Astrocyte of the spinal cord (primary cell): ENCODE measurements around the gene TK1.

Source experiments
- DNase-seq: peaks from one replicate; pipeline ENCODE4 v3.0.0; 2011; ENCODE audit warnings: low read depth, low spot score
- H3K4me3 ChIP-seq: 2 replicates; pipeline ENCODE4 v1.5.1; 2011; ENCODE audit warnings: low read depth, mild to moderate bottlenecking, low read length, moderate library complexity
- CTCF ChIP-seq: IDR thresholded peaks from 2 replicates; pipeline ENCODE4 v1.5.1; 2012; ENCODE audit warnings: low read depth, mild to moderate bottlenecking, low read length, inconsistent platforms
- in situ Hi-C: cut with HindIII; loops from 2 replicates; pipeline ENCODE4 v1.10.0; 2017; ENCODE audit warnings: low sequenced_read_pairs

Gene TK1

DNA sequence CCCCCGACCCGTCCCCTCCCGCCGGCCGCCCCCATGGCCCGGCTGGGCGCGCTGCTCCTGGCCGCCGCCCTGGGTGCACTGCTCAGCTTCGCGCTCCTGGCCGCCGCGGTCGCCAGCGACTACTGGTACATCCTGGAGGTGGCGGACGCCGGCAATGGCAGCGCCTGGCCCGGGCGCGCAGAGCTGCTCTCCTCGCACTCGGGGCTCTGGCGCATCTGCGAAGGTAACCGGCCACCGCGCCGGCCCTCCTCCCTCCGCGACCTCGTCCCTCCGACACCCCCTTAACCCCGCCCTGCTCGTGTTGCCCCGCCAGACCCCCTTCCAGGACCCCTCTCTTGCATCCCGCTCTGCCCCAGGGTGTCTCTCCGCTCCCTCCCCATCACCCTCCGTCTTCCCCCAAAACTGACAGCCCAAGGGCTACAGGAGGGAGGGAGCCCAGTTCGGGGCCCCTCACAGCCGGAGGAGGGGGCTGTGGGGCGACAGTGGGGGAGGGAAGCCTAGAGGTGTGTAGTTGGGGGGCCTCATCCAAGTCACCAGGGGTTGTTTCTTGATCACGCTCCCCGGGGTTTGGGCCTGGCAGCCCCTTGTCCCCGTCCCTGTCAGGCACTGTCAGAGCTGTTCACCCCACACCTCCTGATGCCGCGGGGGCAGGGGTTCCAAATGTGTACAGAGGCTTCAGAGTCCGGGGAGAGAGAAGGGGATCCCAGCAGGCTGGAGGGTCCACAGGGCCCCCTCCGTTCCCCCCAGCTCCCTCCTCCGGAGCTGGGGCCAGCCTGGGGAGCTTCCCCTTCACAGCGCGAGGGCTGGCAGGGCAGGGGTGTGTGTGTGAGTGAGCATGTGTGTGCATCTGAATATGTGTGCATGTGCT, 45.4 kb upstream of the TK1 start:
- DNase-seq = no peak

DNA sequence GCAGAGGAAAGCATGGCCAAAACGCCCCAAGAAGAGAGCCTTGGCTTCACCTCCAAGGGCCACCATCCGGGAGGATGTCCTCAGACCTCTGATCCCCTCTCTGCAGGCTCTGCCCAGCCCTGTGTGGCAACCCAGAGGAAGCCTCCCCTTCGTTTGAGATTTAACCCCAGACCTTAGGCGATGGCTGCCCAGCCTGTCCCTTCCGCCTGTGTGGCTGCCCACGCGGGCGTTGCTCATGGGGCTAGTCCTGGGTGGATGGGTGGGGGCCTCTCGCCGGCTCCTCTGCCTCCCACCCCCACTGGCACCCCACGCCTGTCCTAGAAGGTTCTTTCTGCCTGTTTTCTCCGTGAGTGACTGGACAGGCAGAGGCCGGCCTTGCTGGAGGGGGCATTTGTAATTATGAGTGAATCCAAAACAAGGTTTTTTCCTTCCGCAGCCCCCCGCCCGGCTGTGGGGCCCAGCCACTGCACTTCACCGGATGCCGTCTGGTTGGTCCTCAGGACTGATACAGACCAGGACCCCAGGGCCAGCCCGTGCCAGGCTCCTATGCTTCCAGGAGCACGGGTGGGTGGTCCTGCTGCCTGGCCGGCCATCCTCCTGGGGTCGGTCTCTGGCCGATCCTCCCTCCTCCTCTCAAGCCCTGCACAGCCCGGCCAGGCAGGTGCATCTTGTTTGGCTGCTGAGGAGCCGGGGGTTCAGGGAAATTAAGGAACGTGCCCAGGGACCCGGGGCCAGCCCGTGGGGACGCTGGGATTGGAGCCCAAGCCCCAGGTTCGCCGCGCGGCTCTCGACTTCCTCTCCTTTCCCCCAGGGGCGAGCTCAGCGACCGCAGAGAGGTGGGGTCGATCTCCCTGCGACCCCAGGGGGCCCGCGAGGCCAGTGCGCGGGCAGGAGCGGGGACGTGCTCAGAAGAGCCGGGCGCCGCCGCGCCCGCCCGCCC, 44.4 kb upstream of the TK1 start, which contains the start of gene TMEM235:
TSS of gene TMEM235 (plus strand) at position 636 of the 940 bp plus-strand sequence. CDS start 393 bp downstream, outside the sequence.
- no peak for TF ChIP-seq CTCF
- in situ Hi-C loops = no loop called here
- H3K4me3 ChIP-seq = no peak within 1 kb of the TSS
- no peak for DNase-seq

More for the DNA sequence above, 45.4 kb upstream of the TK1 start:
- H3K4me3 ChIP-seq = no peak overlapping the region
- no peak for TF ChIP-seq CTCF
- in situ Hi-C loops = no loop called here

DNA sequence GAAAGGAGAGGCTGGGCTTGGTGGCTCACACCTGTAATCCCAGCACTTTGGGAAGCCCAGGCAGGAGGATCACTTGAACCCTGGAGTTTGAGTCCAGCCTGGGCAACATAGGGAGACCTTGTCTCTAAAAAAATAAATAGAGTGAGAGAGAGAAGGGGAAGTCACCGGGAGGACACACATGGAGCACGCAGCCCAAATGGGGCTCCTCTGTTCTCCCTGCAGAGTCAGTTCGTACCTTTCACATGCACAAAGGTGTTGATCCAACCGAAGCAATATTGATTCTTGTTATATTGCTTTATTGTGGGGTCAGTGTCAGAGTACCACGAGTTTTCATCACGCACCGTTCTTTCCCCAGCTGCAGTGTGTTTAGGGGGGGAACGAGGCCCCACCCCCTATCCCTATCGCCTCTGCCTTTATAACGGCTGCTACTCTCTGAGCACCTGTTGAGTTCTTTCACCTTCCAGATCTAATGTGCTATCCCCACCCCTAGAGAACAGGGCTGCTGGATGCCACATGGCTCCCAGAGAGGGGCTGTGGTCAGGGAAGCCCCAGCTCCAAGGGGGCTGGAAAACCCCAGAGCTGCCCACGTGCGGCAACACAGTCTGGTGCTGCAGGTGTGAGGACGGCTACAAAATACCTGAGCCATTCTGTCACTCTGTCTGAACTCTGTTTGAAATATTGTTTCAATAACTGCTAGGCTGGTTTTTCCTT, 43.6 kb upstream of the TK1 start:
- no peak overlapping the region for H3K4me3 ChIP-seq
- no peak for TF ChIP-seq CTCF
- DNase-seq = no peak
- in situ Hi-C loops = no loop called here

DNA sequence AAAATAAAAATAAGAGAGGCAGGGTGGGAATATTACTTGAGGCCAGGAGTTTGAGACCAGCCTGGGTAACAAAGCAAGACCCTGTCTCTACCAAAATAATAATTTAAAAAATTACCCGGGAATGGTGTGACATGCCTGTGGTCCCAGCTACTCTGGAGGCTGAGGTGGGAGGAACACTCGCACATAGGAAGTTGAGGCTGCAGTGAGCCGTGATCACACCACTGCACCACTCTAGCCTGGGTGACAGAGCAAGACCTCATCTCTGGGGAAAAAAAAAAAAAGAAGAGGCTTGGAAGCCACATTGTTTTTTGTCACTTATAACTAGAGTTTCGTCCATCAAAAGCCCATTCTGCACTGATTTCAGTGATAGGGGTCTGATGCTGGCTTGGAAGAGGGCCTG, 41.3 kb upstream of the TK1 start:
- in situ Hi-C loops = no loop called here
- no peak for DNase-seq
- TF ChIP-seq CTCF = no peak
- H3K4me3 ChIP-seq = no peak overlapping the region

DNA sequence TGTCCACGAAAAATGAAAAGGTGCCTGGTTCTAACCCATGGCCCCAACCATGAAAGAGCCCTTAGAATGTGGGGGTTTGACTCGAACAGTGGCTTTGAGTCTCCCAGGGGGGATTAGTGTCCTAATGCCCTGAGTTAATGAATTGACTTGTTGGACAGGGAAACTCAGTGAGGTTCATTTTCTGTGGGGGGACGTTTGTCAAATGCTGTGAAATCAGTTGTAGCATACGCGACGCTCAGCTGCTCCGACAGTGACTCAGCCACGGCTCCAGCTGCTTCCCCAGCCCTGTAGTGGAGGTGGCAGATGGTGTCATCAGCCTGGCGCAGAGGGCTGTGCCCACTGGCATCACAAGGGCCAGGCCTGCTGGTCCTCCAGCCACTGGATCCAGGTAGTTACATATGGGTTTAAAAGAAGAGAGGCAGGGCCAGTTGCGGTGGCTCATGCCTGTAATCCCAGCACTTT, 40.6 kb upstream of the TK1 start:
- in situ Hi-C loops = no loop called here
- H3K4me3 ChIP-seq = no peak overlapping the region

More for the DNA sequence above, 40.6 kb upstream of the TK1 start:
- TF ChIP-seq CTCF = no peak
- DNase-seq = no peak
